GM18520 (cell line): Measurements from ENCODE around the gene HAND2.

Source experiments
- ATAC-seq: cut with Tn5 transposase; IDR thresholded peaks from one replicate; pipeline ENCODE4 v1.9.1; 2021; ENCODE audit not compliant: unreplicated experiment

Gene HAND2

DNA sequence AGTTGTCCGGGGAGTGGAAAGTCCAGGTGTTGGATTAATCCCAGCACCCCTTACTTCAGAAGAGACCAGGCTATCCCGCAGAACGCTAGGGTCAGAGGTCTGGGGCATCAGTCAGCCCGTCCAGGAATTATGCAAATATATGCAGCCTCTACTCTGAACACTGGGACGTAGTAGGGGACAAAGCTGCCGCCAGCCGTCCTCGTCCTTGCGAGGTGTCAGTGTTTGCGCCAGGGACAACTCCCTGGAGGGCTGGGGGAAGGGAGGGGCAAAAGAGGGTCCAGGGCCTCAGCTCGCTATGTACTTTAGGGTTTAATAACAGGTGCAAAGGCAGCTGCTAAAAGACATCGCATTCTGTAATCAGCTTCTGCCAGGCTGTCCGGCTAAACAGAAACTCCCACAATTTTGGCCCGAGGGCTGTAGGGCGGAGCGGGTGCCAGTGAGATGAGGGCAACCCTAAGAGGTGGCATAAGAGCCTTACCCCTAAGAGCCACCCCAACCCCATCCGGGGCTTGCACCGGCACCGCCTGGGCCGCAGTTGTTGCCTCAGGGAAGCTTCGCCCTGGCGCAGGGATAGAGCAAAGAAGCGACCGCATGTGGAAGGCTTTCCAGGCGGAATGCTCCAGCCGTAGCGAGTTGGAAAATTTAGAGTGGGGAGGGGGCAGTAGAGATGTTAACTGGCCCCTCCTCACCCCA, 8.4 kb downstream of the HAND2 start:
- ATAC-seq: no peak

DNA sequence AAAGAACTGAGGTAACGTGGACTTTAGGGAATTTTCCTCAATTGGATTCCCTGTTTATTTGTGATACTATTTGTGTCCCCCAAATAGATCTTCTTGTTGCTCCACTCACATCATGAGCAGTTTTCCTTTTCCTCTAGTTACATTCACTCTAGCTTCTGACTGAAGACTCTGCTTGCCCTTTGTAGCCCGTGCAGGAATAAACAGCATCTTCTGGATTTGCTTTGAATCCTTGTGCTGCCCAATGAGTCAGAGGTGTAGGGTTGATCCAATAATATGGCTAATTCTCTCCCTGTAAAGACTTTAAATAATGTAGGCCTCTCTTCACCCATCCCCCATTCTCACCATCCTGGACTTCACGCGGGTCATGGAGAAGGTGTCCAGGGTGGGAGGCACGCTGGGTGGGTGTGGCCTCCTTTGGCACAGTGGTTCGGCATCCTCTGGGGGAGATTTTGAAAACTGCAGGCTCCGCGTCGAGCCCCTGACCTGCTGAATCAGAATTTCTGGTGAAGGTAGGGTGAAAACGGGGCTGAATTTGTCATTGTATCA, 9.0 kb downstream of the HAND2 start:
- ATAC-seq: no peak

DNA sequence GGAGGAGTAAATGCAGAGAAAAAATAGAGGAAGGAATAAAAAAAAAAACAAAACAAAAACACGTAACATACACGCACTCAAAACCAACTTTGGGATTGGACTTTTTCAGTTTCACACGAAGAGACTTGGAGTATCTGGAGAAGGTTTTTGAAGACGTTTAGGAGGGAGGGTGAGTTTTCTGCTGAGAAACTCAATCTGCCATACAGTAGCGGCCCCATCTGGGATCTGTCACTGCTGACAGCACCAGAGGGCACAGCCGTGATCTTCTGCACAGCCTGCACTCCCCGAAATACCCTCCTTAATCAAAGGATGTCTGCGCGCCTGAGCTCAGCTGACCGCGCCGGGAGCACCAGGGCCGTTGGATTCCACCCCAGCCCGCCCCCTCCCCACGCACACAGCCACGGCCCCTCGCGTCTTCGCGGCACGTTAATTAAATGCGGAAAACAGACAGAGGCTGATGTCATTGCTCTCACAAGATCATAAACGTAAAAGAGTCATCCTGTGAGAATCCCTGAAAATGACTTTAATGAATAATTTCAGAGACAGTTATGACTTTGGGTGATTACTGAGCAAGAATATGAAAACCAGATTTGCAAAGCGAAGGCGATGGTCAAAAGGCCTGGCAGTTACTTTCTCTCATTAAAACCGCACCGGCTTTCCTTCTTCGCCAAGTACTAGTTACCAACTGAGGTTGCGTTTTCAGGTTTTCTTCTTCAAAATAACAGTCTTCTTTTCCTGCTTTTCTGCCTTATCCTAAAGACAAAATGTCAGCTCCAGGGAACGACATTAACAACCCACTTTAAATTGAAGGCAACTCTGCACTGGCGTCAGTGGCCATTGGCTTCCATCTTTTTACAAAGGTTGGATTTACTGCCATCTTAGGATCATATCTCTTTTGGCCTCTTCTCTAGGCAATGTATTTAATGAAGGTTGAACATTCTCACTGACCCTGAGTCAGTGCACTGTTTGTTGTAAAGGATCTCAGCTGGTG, 10.6 kb downstream of the HAND2 start:
- no peak for ATAC-seq

DNA sequence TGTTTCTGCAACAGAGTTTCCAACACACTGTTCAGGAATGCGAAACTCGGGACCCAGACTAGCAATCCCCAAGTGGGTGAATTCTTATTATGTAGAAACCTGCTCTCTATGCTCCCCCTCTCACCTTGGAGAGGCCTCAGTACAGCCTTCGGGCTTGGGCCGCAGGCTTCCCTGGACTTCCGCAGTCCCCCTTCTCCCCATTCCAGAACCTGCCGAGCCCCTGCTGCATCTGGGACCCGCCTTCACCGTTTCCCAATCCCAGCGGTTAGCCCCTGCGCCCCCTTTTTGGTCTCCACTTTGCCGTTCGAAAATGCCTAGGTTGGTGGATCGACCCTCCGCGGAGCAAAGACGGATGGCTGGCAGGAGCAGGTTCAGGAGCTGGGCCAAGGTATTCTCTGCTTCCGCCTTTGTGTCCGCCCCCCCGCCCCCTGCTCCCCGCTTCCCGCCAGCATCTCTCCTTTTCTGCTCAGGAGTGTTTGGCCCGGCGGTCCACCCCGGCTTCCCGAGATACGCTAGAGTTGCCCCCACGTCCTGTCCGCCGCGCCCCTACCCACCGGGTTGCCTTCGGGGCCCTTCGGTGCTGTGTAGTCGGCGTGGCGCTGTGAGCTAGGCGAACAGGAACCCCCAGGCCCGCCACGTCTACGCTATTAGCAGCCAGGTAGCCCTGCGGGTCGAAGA, 11.5 kb downstream of the HAND2 start:
- ATAC-seq: no peak

DNA sequence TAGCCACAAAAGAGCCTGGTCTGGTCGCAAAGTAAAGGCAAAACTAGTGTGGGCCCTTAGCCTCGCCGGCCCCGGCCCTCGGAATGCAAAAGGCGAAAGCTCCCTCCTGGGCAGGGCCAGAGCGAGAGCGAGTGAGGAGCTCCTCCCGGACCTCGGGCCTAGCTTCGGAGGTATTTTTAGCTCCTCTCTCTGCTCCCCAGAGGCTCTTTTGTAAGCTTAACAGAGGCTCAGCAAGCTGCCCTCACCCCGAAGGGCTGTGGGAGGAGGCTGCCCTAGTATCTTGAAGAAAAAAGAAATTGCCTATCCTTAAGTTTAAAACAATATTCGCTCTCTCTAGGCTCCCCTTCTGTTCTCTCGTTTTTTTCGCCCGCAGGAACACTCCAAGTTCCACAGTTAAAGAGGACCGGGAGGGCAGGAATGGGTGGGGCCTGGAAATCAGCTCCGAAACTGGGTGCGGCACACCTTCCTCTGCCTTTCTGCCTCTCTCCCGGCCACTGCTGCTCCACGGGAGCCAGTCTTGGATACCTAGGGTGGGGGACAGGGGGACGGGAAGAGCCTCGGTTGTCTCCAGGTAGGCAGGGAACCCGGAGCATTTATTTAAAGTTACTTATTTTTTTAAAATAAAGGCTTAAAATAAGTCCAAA, 12.1 kb downstream of the HAND2 start:
- ATAC-seq: no peak

DNA sequence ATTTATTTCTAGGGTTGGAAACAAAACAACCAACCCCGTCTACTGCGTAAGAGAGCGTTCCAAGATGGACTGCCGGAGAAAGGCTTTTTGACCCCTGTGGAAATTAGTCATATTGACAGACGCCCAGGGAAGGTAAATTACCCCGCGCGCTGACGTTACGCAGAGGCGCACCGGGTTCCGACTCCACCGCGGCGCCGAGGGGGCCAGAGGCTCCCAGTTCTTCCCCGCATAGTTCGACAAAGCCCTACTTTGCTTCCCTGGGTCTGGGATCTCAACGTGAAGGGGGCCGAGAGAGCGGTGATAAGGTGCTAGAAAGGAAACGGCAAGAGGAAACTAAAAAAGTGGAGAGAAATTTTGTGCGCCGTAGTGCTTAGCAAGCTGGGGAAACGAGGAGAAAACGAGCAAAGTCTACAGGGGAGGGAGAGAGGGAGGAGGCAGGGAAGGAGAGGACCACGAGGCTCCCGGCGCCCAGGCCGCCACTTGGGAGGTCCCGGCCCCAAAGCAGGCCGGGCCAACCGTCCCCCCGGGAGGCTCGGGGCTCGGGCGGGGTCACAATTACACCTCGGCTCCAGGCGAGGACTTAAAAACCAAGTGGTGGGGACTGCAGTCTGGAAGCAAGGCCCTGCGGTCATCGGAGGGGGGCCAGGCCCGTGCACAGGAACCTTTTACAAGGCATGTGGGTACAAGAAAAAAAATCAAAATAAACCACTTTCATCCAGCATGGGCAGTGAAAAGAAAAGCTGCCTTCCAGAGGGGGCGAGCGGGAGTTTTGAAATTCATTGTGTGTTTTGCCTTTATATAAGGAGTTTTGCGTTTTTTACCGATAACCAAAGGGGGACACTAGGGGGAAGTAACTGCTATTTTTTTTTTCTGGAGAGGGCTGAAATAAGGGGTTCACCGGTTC, 13.2 kb downstream of the HAND2 start:
- no peak for ATAC-seq

DNA sequence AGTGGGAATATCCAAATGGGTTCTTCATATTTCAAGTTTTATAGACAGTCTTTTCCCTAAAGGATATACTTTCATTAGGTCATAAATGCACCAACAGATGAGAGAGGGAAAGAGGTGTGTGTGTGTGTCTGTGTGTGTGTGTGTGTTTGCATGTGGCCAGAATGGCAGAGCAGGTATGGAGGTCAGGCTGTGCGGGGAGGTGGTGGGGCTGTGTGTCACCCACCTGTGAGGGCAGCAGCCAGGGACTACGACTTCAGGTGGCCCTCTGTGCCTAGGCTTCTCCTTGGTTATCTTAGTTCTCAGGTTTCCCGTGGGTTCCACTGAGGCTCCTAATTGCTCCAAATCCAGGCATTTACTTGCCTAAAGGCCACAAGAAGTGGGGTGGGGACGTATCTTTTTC, 14.6 kb downstream of the HAND2 start:
- no peak for ATAC-seq

DNA sequence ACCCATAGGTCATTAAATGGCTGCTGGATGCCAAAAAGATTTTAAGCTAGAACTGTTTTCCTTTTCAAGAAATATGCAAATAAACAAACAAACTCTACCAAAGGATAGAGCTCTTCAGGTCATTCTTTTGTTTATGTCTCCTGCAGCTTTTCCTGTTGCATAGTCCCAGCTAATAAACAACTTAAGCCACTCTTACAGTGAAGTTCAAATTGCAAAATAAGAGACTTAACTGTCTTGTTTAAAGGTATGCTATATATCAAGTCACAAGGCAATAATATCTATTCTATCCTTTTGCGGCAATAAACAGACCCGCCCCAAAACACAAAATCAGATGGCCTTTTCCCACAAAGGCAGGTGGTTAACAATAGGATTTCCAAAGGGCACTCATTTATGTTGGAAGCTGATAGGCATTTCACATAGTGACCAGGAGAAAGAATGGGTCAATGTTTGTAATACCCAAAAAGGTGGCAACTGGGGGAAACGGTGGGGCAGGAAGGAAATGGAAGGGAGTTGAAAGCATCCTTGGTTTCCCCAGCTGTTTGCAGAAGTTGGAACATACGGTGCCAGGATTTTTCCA, 15.3 kb downstream of the HAND2 start:
- no peak for ATAC-seq

DNA sequence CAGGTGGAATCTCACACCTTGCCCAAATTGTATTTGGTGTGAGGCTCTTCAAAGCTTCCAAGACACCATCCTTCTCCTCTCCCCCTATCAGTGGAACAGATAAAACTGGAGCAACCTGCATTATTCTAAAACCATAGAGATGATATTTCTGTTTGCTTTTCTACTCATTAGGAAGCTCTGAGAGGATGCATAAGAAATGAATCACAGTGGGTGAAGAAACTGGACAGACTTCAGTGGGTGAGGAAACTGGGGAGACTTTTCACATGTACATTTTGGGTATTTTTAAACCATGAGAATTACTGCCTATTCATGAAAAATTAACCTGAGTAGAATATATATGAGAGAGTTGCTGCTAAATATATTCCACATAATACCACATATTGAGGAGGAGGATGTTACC, 16.4 kb downstream of the HAND2 start:
- no peak for ATAC-seq

DNA sequence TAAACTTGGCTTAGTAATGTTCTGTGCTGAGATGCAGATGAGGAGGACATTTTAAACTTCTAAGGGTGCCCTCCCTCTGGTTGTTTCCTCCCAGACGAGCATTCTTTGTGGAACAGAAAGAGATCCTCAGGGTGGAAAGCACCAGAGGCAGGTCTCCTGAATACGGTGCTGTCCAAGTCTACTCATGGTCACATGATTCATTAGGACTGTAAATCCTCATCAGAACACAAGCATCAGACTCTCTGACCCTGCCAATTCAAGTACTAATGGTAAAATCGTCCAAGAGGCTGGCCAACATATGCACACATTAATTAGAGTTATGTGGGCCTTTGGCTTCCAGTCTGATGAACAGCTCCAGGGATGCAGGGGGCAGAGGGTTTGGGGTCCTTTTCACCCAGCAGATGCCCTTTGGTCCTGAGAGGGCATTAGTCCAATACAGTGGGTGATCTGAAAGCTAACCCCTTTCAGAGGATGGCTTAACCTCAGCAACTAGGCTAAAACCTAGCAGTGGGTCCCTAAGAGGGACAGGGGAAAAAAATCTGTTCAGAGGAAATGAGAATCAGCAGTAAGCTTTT, 18.2 kb downstream of the HAND2 start:
- no peak for ATAC-seq

DNA sequence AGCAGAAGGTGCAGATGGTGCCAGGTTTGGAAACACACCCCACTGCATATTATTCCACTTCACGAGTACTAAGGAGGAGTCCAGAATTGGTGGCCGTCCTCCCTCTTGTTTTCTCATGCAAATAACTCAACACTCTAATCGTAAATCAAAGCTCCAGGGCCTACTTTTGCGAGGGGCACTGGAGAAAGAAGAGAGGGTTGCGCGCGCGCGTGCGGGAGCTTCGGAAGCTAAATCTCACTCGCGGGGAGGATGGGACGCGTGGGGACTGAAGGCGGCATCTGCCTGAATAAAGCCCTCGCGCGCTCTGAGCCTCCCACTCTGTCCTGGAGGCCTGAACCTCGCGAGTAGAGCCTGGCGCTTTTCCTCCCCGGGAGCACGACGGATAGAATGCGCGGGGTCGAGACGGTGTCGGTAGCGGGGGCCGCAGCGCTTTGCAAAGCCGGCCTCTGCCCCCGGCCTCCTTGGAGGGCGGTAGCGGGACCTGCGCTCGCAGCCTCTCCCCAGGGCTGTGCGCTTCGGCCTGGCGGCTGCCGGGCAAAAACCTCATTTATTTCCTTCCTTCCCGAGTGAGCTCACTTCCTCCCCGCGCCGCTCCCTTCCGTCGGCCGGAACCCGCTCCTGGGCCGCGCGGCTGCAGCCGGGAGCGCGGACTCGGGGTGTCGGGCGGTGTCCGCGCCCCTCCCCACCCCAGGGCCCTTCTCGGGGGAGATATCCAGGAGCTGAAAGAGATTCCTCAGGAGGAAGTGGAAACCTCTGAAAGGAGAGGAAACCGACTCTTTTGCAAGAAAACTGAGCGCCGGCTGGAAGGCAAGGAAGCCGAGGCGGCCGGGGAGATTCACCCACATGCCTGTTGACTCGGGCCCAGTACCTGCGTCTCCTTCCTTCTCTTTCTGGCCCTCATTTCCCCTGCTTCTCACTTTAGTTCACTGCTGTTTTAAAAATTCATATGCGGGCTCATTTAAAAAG, 20.7 kb downstream of the HAND2 start:
- ATAC-seq: peak; percentile 20

DNA sequence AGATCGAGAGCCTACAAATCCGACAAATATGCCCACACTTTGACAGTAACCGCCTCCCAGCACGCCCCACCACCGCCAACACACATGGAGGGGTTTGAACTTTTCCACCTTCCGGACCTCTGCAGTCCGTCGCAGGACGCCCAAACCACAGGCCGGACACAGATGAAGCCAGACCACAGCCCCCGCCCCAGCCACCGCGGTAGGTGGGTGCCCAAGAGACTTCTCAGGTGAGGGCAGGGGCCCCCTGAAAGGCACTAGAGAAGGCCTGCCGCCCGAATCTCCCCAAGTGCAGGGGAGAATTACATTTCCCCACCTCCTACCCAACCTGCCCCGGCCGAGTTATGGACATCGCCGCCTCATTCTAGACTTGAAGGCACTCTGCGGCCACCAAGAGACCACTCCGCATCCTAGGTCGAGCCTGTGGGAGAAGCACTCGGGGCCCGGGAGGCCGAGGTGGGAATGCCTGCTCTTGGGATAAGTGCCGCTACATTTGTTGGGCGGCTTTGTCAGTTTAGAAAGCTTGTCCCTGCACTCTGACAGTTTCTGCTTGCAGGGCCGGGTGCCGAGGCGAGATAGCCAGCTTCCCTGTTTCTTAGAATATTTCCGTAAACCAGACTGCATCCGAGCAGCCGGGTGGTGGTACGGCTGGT, 21.5 kb downstream of the HAND2 start:
- ATAC-seq: no peak

DNA sequence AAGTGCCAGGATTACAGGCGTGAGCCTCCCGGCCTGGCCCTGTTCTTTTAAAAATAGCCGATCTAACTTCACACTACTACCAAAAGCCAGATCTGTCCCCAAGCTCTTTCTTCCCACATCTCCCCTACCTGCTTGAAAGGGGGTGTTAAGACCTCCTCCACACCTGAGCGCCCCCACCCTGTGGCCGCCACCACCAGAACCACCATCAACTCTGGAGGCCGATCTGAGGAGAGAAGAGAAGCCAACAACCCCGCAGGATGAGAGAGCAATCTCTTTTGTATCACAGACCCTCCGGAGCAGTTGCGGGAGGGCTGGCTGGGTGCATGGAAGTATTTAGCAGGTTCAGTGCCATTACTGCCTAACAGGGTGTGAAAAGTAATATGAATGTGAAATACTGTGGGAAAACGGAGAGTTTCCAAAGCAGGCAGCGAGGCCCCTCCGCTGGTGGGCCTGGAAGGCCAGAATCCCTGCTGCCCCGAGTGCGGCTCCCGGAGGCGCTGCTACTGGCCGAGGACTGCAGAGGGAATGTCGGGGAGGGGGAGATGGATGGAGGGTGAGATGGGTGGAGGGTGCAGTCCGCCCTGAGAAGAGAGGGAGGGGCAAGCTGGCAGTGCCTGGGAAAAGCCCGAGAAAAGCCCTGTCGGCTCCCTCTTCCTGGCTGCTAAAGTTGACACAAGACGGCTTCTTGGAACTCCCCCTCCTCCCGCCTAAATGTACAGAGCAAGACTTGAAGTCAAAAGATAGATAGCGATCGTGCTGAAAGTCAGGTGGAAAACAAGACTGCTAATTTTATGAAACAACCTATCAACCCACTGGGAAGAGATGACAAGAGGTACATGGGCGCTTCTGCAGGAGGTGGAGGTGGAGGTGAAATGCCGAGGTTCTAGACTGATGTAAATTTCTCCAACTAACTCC, 22.3 kb downstream of the HAND2 start:
- no peak for ATAC-seq

DNA sequence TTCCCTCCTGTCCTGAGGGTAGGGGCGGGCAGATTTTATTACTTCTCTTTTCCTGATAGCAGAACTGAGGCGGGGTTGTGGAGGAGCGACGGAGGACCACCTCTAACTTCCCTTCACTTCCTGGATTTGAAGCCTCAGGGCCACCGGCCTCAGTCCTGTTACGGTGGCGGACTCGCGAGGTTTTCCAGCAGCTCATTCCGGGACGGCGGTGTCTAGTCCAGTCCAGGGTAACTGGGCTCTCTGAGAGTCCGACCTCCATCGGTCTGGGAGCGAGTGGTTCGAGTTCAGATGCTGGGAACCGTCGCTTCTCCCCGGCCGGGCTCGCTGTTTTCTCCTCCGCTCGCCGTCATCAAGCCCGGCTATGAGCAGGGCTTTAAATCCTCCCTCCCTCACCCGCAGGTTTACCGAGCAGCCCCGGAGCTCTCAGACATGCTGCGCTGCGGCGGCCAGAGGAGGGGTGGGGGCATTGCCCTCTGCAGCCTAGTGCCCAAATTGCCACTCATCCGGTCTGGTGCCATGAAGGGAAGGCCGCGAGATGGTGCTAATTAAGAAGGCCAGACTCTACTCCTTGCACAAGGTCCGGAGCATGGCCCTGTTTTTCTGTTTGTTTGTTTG, 23.3 kb downstream of the HAND2 start:
- ATAC-seq: no peak

DNA sequence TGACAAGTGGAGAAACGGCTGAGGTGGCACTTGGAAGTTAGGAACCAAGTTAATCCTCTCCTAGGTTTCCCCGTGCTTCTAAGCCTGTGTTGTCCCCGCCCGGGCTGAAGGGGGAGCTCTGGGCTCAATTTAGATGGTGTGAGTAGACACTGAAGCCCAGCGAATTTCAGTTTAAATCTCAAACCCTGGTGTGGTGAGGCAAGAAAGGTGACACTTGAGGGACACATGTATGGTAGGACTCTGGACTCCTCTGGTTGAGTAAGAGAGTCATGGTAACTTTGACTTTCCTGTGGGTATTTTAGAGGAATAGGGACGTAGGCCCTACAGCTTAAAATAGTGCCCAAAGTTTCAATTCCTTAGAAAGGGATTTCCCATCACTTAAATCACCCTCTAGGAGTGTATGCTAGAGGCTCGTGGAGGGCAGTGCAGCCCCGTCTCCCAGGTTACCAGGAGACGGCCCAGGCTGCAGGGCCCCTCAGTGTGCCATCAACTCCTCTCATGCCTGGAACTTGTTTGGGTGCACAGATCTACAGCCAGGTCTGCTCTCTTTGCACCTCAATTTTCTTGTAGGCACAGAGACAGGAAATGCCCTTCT, 24.0 kb downstream of the HAND2 start:
- ATAC-seq: peak; percentile 79

DNA sequence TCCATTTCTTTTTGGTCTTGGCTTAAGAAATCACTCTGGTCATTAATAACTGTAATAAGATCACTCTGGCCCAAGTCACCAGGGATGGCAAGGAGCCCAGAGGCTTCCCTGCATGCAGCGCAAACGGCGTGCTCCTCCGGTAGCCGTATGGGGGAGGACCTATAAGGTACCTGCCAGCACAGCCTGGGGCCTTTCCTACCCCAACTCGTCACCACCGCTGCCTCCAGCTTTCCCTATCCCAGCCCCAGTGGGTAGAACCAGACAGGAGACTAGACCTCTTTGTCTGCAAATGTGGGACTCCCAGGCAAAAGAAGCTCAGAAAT, 25.9 kb downstream of the HAND2 start:
- no peak for ATAC-seq
